A673 (cell line): ENCODE results near the gene PHAF1. TPM values are rescaled to one million over a fixed set of nuclear protein-coding genes. Genes with fewer than 3 reads are reported as not detected.

Source experiments
- BruUV-seq: library from RNA; stranded (reverse); fragments of 400-500 nt; replicated peaks from 2 replicates; lab custom pipeline; 2021; lab: Mats Ljungman, UMichigan
- CTCF ChIA-PET: fragments of 300-600 bp; sonication (Branson Sonifier 250); formaldehyde crosslinking; loops from one replicate; lab custom pipeline; 2022; ENCODE audit warnings: antibody characterized with exemption; lab: Charles Lee
- POLR2A ChIA-PET: fragments of 300-600 bp; sonication (Branson Sonifier 250); formaldehyde crosslinking; loops from one replicate; lab custom pipeline; 2022; ENCODE audit warnings: antibody characterized with exemption; ENCODE audit not compliant: low non-redundant PET; lab: Charles Lee
- DNase-seq: peaks from one replicate; pipeline ENCODE4 v3.0.0-alpha.2; 2015; ENCODE audit warnings: low spot score
- H3K27ac ChIP-seq: fragments of 200-600 bp; sonication (generic); 2 replicates; pipeline ENCODE4 v1.5.1; 2016; ENCODE audit warnings: mixed run types, low read depth, mild to moderate bottlenecking, mixed read lengths, antibody characterized with exemption, low read length; ENCODE audit not compliant: poor library complexity, severe bottlenecking
- H3K27me3 ChIP-seq: fragments of 200-600 bp; sonication (generic); replicated peaks from 2 replicates; pipeline ENCODE4 v1.6.1; 2017; ENCODE audit warnings: mixed run types, low read depth, mild to moderate bottlenecking, mixed read lengths, antibody characterized with exemption, low read length; ENCODE audit not compliant: insufficient read depth, poor library complexity
- H3K36me3 ChIP-seq: fragments of 200-600 bp; sonication (generic); 2 replicates; pipeline ENCODE4 v1.6.1; 2016; ENCODE audit warnings: mixed run types, mild to moderate bottlenecking, mixed read lengths, antibody characterized with exemption, low read length; ENCODE audit not compliant: insufficient read depth, poor library complexity, severe bottlenecking
- H3K4me1 ChIP-seq: fragments of 200-600 bp; sonication (generic); 2 replicates; pipeline ENCODE4 v1.6.1; 2017; ENCODE audit warnings: mixed run types, mild to moderate bottlenecking, mixed read lengths, antibody characterized with exemption, low read length; ENCODE audit not compliant: insufficient read depth, poor library complexity, severe bottlenecking
- H3K4me3 ChIP-seq: fragments of 200-600 bp; sonication (generic); 2 replicates; pipeline ENCODE4 v1.5.1; 2016; ENCODE audit warnings: low read depth, mixed run types, mild to moderate bottlenecking, mixed read lengths, low read length; ENCODE audit not compliant: poor library complexity, severe bottlenecking
- H3K9me3 ChIP-seq: fragments of 200-600 bp; sonication (generic); 2 replicates; pipeline ENCODE4 v1.6.1; 2016; ENCODE audit warnings: mixed run types, low read depth, mild to moderate bottlenecking, mixed read lengths, antibody characterized with exemption, low read length; ENCODE audit not compliant: poor library complexity, severe bottlenecking
- CTCF ChIP-seq: fragments of 300-800, 200-600 bp; sonication (generic); conservative IDR thresholded peaks from 2 replicates; pipeline ENCODE4 v1.5.1; 2017; ENCODE audit warnings: low read depth, mild to moderate bottlenecking, antibody characterized with exemption, low read length, moderate library complexity, mixed read lengths
- EZH2 ChIP-seq: fragments of 200-600 bp; sonication (generic); IDR thresholded peaks from 2 replicates; pipeline ENCODE4 v1.6.1; 2017; ENCODE audit warnings: borderline replicate concordance, low read depth, mild to moderate bottlenecking, mixed read lengths, antibody characterized with exemption, low read length; ENCODE audit not compliant: poor library complexity, severe bottlenecking
- intact Hi-C: fragments of 100-400 bp; cut with micrococcal nuclease; formaldehyde crosslinking; loops from one replicate; pipeline ENCODE4 v1.10.0; 2022; ENCODE audit not compliant: unreplicated experiment
- total RNA-seq: library from RNA; stranded (reverse); gene quantifications from 2 replicates; pipeline ENCODE4 v1.2.3, GENCODE V29; 2021

Gene PHAF1
- total RNA-seq, 1 experiment from 2014 or later: 23.2 TPM

- H3K27me3 ChIP-seq: no peaks in the 10 kb centered on the region
- peak within 1 kb of the TSS; percentile 68 for H3K4me3 ChIP-seq
- peak; percentile 99 for DNase-seq
- no peaks in the 10 kb centered on the region for H3K36me3 ChIP-seq
- H3K9me3 ChIP-seq: no peaks in the 10 kb centered on the region
- H3K4me1 ChIP-seq: peaks cover 14% of the 10 kb centered on the region
- TF ChIP-seq EZH2 (no peak), CTCF (no peak)
- H3K27ac ChIP-seq: peak within 1 kb of the TSS; percentile 99
- CTCF ChIA-PET: interaction anchor here (1.4 to 1.5 kb wide), 2 partner anchors 8 to 14 kb away, joined by 5 to 8 read pairs; partner anchors contain the start of gene NOL3
- BruUV-seq: no TSS peak
- intact Hi-C loops: loop anchor here (2.0 kb wide), 1 partner anchor 229 kb away; no protein-coding TSS in a partner anchor
- POLR2A ChIA-PET: interaction anchor here (0.7 kb wide), 1 partner anchor 13 kb away, joined by 3 read pairs; no protein-coding TSS in a partner anchor
These were observed 74.1 kb downstream of the PHAF1 start, which contains the start of gene MATCAP1 for GRCh38 chr16:67183627-67184452. TSS of gene MATCAP1 (minus strand) at chr16:67183963. CDS start at chr16:67180610, 3,353 bp downstream.

- peaks cover 14% of the 10 kb centered on the region for H3K4me1 ChIP-seq
- H3K27ac ChIP-seq: peak overlapping the region; percentile 99
- ChIA-PET CTCF (interaction anchor here (0.7 to 1.5 kb wide), 6 partner anchors 8 to 230 kb away, joined by 3 to 8 read pairs (median 4); partner anchors contain the start of gene NOL3), POLR2A (interaction anchor here (0.7 kb wide), 1 partner anchor 12 kb away, joined by 3 read pairs; no protein-coding TSS in a partner anchor)
- H3K27me3 ChIP-seq: no peaks in the 10 kb centered on the region
- intact Hi-C loops: no loop called here
- peak overlapping the region; percentile 68 for H3K4me3 ChIP-seq
- no peaks in the 10 kb centered on the region for H3K9me3 ChIP-seq
- H3K36me3 ChIP-seq: no peaks in the 10 kb centered on the region
- no peak for DNase-seq
- BruUV-seq: no TSS peak
- TF ChIP-seq CTCF: no peak
- no peak for TF ChIP-seq EZH2
These were observed 74.8 kb downstream of the PHAF1 start for GRCh38 chr16:67184453-67184994.

- Histone ChIP-seq H3K4me3 (peak overlapping the region; percentile 68), H3K9me3 (no peaks in the 10 kb centered on the region), H3K27me3 (no peaks in the 10 kb centered on the region), H3K36me3 (no peaks in the 10 kb centered on the region), H3K4me1 (peaks cover 14% of the 10 kb centered on the region), H3K27ac (no peak overlapping the region)
- BruUV-seq: no TSS peak
- peak; percentile 85 for DNase-seq
- ChIA-PET POLR2A (no interaction called here), CTCF (interaction anchor here (0.7 to 1.5 kb wide), 6 partner anchors 8 to 231 kb away, joined by 3 to 8 read pairs (median 4); partner anchors contain the start of gene NOL3)
- intact Hi-C loops: loop anchor here (1.0 kb wide), 1 partner anchor 208 kb away; no protein-coding TSS in a partner anchor
- TF ChIP-seq CTCF (peak; percentile 88), EZH2 (no peak)
These were observed 75.4 kb downstream of the PHAF1 start for GRCh38 chr16:67184995-67185650.
